Osteoblast (primary cell): ENCODE data around the gene RNU2-63P. TPM values are rescaled to one million over a fixed set of nuclear protein-coding genes. Genes with fewer than 3 reads are reported as not detected.

Source experiments
- DNase-seq: peaks from one replicate; pipeline ENCODE4 v3.0.0; 2011; ENCODE audit warnings: low spot score, mixed read lengths; ENCODE audit not compliant: insufficient read length; ENCODE audit errors: missing footprints
- H2AFZ ChIP-seq: 2 replicates; pipeline ENCODE4 v1.6.0; 2011; ENCODE audit warnings: mild to moderate bottlenecking, low read length
- H3K27ac ChIP-seq: 2 replicates; pipeline ENCODE4 v1.5.1; 2011; ENCODE audit warnings: mild to moderate bottlenecking, low read depth, low read length, moderate library complexity
- H3K27me3 ChIP-seq: 2 replicates; pipeline ENCODE4 v1.6.0; 2012; ENCODE audit warnings: mild to moderate bottlenecking, control low read depth, inconsistent platforms, low read length, moderate library complexity; ENCODE audit not compliant: insufficient read depth
- H3K36me3 ChIP-seq: 2 replicates; pipeline ENCODE4 v1.5.1; 2011; ENCODE audit warnings: mild to moderate bottlenecking, low read length, control low read depth, moderate library complexity; ENCODE audit not compliant: insufficient read depth
- H3K4me1 ChIP-seq: 2 replicates; pipeline ENCODE4 v1.5.1; 2011; ENCODE audit warnings: mild to moderate bottlenecking, low read length, control low read depth, moderate library complexity; ENCODE audit not compliant: insufficient read depth
- H3K4me2 ChIP-seq: 2 replicates; pipeline ENCODE4 v1.6.0; 2011; ENCODE audit warnings: mild to moderate bottlenecking, low read length; ENCODE audit not compliant: insufficient read depth
- H3K4me3 ChIP-seq: fragments of 200-600 bp; sonication (generic); 3 replicates; pipeline ENCODE4 v1.5.1; 2012; ENCODE audit warnings: mild to moderate bottlenecking, low read length, inconsistent platforms; ENCODE audit not compliant: insufficient read depth
- H3K79me2 ChIP-seq: 2 replicates; pipeline ENCODE4 v1.6.0; 2012; ENCODE audit warnings: mild to moderate bottlenecking, low read length, control low read depth, inconsistent platforms; ENCODE audit not compliant: insufficient read depth
- H3K9me3 ChIP-seq: 2 replicates; pipeline ENCODE4 v1.5.1; 2011; ENCODE audit warnings: low read depth, low read length, control low read depth
- H4K20me1 ChIP-seq: 2 replicates; pipeline ENCODE4 v1.6.0; 2012; ENCODE audit warnings: mild to moderate bottlenecking, low read length, control low read depth; ENCODE audit not compliant: insufficient read depth
- total RNA-seq: library from RNA; depleted of rRNA; stranded (reverse); fragments of >200 nt; gene quantifications from 2 replicates; pipeline ENCODE4 v1.2.3, GENCODE V29; 2012
- TF ChIP-seq, protein P1 (sequence below): IDR thresholded peaks from 2 replicates; pipeline ENCODE4 v1.5.1; 2011; ENCODE audit warnings: mild to moderate bottlenecking, low read depth, low read length, moderate library complexity; ENCODE audit errors: extremely low read depth

Gene RNU2-63P
- total RNA-seq, 1 donor = not detected

DNA sequence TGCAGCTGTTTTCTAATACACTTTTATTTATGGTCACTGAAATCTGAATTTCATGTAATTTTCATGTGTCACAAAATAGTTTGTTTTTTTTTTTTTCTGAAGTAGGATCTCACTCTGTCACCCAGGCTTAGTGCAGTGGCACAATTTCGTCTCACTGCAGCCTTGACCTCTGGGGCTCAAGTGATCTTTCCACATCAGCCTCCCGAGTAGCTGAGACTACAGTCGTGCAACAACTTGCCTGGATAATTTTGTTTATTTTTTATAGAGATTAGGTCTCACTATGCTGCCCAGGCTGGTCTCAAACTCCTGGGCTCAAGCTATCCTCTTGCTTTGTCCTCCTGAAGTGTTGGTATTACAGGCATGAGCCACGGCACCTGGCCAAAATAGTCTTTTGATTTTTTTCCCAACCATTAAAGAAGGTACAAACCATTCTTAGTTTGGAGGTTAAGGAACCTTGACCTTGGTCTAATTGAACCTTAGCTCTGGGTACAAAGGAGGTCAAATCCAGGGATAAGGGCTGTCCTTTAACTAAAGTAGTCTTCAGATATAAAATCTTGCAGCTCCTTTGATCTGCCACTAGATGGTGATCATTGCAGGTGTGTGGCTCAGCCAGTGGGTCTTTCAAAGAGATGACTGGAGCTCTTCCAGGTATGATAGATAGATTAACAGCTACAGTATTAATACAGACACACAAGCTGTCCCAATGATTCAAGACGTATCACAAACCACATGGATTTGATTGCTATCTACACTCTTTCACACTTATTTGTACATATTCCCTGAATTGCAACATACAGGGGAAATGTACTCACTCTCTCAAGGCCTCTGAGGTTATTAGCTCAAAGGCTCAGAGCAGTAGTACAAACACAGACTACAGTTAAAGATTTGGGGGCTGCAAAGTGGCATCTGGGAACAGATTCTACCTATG, 43.9 kb upstream of the RNU2-63P start:
- Histone ChIP-seq H2AFZ (no peak overlapping the region), H3K36me3 (no peaks in the 10 kb centered on the region), H3K9me3 (no peaks in the 10 kb centered on the region), H4K20me1 (no peaks in the 10 kb centered on the region), H3K79me2 (peaks cover 9% of the 10 kb centered on the region), H3K27ac (no peak overlapping the region), H3K4me1 (peaks cover 5% of the 10 kb centered on the region), H3K27me3 (no peaks in the 10 kb centered on the region), H3K4me2 (no peak overlapping the region), H3K4me3 (no peak overlapping the region)
- TF ChIP-seq, protein P1, sequence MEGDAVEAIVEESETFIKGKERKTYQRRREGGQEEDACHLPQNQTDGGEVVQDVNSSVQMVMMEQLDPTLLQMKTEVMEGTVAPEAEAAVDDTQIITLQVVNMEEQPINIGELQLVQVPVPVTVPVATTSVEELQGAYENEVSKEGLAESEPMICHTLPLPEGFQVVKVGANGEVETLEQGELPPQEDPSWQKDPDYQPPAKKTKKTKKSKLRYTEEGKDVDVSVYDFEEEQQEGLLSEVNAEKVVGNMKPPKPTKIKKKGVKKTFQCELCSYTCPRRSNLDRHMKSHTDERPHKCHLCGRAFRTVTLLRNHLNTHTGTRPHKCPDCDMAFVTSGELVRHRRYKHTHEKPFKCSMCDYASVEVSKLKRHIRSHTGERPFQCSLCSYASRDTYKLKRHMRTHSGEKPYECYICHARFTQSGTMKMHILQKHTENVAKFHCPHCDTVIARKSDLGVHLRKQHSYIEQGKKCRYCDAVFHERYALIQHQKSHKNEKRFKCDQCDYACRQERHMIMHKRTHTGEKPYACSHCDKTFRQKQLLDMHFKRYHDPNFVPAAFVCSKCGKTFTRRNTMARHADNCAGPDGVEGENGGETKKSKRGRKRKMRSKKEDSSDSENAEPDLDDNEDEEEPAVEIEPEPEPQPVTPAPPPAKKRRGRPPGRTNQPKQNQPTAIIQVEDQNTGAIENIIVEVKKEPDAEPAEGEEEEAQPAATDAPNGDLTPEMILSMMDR = peak; percentile 75
- peak; percentile 93 for DNase-seq

DNA sequence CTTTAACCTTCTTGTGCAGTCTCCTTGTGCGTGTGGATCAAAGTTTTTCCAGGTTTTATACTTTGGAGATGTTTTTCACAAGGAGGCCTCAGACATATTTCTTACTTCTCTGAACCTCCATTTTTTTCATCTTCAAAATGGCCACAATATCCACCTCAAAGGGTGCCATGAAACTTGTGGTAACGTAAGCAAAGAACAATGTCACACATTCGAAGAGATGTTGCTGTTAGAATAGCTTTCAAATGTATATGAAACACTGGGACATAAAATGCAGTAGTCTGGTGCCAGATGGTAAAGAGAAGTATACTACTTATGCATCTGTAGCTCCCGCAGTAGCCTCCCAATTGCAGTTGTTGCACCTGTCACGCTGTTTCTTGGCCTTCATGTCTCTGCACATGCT, 41.8 kb upstream of the RNU2-63P start:
- H3K27ac ChIP-seq = no peak overlapping the region
- no peaks in the 10 kb centered on the region for H3K27me3 ChIP-seq
- H2AFZ ChIP-seq = peak overlapping the region; percentile 56
- TF ChIP-seq, protein P1 = no peak
- H3K4me3 ChIP-seq = no peak overlapping the region
- DNase-seq = peak; percentile 51
- no peaks in the 10 kb centered on the region for H3K36me3 ChIP-seq
- peaks cover 22% of the 10 kb centered on the region for H3K4me1 ChIP-seq
- H3K4me2 ChIP-seq = no peak overlapping the region
- H4K20me1 ChIP-seq = peaks cover 3% of the 10 kb centered on the region
- no peaks in the 10 kb centered on the region for H3K9me3 ChIP-seq
- H3K79me2 ChIP-seq = peaks cover 29% of the 10 kb centered on the region

DNA sequence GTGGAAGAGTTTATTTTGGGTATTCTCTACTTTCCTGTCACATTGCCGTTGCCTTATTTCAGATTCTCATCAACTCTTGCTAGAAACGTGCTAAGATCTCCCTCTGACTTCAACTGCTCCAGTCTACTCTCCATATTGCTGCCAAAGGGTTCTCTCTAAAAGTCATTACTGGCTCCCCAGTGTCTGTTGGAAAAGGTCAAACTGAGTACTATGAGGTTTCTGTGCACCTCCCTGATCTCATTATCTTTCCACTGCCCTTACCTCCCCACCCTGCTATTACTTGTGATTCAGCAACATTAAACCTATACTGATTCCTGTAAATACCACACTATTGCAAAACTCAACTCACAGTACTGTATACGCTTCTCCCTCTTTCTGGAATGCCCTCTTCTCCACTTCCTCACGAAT, 41.1 kb upstream of the RNU2-63P start:
- H3K36me3 ChIP-seq = no peaks in the 10 kb centered on the region
- peaks cover 37% of the 10 kb centered on the region for H3K79me2 ChIP-seq
- H3K4me3 ChIP-seq = no peak overlapping the region
- H3K4me2 ChIP-seq = no peak overlapping the region
- TF ChIP-seq, protein P1 = no peak
- H3K9me3 ChIP-seq = no peaks in the 10 kb centered on the region
- H3K27ac ChIP-seq = no peak overlapping the region
- no peak for DNase-seq
- peaks cover 3% of the 10 kb centered on the region for H4K20me1 ChIP-seq
- peaks cover 23% of the 10 kb centered on the region for H3K4me1 ChIP-seq
- peak overlapping the region; percentile 55 for H2AFZ ChIP-seq
- no peaks in the 10 kb centered on the region for H3K27me3 ChIP-seq

DNA sequence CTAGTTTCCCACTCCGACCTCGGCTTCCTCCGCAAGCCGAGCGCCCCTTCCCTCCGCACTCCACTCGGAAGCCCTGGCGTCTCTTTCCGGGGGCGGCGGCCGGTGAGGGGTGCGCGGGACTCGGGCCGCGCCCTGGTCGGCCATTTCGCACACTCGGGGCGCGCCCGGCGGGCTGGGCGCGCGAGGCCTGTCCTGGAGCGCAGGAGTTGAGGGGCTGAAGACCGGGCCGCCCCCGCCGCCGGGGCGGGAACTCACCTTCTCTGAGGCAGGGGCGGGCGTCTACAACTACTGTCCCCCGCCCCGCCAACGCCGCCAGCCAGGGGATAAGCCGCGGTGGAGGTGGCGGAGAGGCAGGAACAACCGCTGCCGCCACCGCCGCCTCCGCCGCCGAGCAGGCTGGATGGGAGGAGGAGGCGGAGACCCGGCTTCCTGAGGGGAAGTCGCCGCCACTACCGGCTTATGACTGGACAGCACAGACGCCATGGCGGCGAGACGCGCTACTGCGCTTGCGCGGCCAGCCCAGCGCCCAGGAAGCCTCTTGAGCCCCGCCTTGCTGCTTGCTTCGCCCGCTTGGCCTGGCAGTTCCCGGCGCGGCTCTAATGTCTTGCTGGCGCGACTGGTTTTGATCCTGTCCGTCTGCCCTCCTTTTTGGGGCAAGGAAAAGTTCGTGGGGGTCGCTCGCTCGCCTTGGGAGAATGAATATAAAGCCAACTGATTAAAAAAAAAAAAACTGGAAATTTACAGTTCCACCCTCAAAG, 39.2 kb upstream of the RNU2-63P start, which contains the start of gene KRCC1:
Gene KRCC1, minus strand, starts transcription at position 413 of the 758 bp plus-strand sequence. CDS start 27,220 bp downstream, outside the sequence.
- H3K27ac ChIP-seq = peak within 1 kb of the TSS; percentile 88
- peaks cover 10% of the 10 kb centered on the region for H4K20me1 ChIP-seq
- H3K27me3 ChIP-seq = no peaks in the 10 kb centered on the region
- H3K4me1 ChIP-seq = peaks cover 23% of the 10 kb centered on the region
- H3K79me2 ChIP-seq = peaks cover 50% of the 10 kb centered on the region
- peak within 1 kb of the TSS; percentile 90 for H2AFZ ChIP-seq
- peak; percentile 99 for DNase-seq
- H3K4me2 ChIP-seq = peak within 1 kb of the TSS; percentile 93
- no peaks in the 10 kb centered on the region for H3K36me3 ChIP-seq
- H3K4me3 ChIP-seq = peak within 1 kb of the TSS; percentile 92
- no peaks in the 10 kb centered on the region for H3K9me3 ChIP-seq
- TF ChIP-seq, protein P1 = no peak
